HL-60/S4 treated with retinoic acid at 250 ng/mL for 4 days and 3 days (cell line): Measurements from ENCODE around the gene GRK6.
"Not testable (repeated sequence)": the region's sequence is repeated elsewhere in the genome, so short reads cannot be mapped to it uniquely, and the experiment has no call there.

Experiments used
- in situ Hi-C: fragments of 300-500 bp; cut with MboI; formaldehyde crosslinking; loops from 2 replicates; pipeline ENCODE4 v1.7.0; 2022; ENCODE audit warnings: low sequenced_read_pairs

GRK6 gene

DNA sequence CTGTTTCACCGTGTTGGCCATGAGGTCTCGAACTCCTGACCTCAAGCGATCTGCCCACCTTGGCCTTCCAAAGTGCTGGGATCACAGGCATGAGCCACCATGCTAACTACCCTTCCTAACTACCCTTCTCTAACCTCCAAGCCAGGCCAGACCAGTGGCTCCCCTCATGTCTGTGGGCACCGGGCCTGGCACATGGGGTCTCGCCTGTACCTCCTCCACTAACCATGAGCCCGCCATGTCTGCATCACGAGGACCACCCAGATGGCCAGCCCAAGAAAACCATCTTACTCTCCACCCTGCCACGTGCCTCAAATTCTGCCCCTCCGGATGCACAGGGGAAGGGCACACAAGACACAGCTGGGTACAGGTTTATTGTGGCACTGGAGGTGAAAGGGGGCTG lies 56.6 kb downstream of the GRK6 start:
- in situ Hi-C loops, result no loop called here

DNA sequence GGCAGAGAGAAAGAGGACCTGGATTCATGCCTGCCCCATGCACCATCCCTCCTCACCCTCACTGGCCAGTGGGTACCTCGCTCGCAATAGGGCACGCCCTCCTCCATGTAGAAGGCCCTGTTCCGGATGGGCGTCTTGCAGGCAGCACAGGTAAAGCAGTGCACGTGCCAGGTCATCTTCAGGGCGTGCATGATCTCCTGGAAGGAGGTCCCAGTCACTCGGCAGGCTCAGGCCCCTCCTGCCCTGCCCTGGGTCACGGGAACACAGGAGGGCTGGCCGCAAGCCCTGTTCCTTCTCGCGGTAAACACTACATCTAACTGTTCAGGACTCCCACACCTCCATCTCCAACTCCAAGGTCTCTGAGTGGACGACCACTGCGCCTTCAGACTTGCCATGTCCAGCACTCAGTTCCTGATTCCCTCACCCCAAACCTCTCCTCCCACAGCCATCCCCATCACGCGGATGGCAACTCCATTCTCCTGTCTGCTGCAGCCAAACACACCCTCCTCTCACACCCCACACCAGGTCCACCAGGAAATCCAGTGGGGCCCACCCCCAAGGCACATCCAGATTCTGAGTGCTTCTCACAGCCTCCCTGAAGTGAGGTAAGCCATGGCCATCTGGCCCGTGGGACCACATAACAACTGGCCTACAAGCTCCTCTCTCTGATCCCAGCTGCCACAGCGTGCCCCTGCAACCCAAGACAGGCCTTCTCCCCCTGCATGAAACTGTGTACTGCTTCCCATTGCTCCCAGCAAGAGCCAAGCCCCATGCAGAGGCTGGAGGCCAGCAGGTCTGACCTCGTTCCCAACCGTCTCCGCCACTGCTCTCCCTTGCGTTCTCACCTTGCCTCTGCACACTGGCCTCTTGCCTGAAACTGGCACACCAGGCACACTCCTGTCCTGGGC lies 57.8 kb downstream of the GRK6 start:
- in situ Hi-C loops, result no loop called here

DNA sequence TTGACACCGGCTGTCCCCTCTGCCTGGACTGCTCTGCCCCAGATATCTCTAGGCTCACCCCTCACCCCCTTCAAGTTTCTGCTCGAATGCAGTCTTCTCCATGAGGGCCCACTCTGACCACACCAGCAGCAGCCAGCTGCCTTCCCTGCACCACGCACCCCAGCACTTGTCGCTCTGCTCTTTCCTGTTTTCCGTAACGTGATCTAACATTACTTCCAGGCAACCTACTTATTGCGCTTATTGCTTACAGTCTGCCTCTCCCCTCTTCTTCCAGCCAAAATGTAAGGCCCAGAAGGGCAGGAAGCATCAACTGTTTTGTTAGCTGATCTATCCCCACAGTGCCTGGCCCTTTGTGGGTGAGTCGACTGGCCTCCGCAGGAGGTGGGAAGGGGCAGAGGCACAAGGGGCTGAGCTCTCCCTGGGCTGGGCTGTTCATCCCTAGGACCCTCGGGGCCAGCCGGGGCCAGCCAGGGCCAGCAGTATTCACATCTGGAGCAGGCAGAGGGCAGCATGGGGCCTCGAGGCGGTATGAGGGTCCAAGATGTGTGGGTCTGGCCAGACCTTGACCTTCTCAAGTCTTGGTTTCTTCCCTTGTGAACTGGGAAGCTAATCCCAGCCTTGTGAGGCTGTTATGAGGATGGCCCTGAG lies 58.5 kb downstream of the GRK6 start:
- in situ Hi-C loops, result no loop called here

DNA sequence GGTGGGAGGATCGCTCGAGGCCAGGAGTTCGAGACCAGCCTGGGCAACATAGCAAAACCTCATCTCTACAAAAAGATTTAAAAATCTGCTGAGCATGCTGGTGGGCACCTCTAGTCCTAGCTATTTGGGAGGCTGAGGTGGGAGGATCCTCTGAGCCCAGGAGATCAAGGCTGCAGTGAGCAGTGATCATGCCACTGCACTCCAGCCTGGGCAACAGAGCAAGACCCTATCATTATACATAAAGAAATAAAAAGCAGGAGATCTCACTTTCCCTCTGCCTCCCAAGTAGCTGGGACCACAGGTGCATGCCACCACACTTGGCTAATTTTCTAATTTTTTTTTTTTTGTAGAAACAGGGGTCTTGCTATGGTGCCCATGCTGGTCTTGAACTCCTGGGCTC lies 59.3 kb downstream of the GRK6 start:
- in situ Hi-C loops, result not testable (repeated sequence)

DNA sequence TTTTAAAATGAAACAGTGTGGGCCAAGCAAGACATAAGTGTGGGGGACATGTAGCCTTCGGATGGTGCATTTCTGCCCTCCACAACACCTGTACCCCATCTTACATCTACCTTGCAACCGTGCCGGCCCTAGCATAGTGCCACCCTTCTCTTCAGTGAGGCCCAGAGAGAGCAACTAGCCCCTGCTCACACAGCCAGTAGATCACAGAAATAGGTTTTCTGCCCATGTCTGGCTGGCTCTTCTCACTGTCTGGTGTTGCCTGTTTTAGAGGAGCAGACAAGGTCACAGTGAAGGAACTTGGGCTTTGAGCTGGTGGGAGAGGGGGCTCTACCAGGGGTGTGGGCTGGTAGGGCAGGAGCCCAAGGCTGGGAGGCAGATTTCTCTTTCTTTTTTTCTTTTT lies 59.8 kb downstream of the GRK6 start:
- in situ Hi-C loops, result no loop called here

DNA sequence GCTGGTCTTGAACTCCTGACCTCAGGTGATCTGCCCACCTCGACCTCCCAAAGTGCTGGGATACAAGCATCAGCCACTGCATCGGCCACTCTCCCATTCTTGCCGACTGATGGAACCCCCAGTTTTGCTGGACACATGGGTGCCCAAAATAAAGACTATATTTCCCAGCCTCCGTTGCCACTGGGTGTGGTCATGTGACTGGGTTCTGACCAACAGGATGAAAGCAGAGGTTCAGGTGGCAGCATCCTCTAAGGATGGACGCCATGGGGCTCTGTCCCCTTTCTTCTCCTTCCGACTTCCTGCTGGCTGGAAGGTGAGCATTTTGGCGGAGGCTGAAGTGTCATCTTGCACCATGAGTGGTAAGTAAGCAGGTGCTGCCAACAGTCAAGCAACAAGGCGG lies 60.7 kb downstream of the GRK6 start:
- in situ Hi-C loops, result no loop called here

DNA sequence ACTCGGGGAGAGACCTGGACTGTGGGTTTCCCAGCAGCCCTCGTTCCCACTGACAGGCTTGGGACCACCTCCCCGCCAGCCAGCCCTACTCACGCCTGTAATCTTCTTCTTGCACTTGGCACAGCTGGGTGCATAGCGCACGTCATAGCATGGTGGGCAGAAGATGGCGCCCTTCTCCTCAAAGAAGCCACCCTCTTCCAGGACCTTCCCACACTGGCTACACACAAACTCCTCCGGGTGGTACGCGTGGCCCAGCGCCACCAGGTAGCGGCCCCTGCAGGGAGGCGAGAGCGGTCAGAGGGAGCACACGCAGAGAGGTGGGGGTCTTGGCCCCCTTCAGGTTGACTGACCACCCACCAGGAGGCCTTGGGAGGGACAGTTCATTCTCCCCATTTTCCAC lies 61.5 kb downstream of the GRK6 start:
- in situ Hi-C loops, result no loop called here

DNA sequence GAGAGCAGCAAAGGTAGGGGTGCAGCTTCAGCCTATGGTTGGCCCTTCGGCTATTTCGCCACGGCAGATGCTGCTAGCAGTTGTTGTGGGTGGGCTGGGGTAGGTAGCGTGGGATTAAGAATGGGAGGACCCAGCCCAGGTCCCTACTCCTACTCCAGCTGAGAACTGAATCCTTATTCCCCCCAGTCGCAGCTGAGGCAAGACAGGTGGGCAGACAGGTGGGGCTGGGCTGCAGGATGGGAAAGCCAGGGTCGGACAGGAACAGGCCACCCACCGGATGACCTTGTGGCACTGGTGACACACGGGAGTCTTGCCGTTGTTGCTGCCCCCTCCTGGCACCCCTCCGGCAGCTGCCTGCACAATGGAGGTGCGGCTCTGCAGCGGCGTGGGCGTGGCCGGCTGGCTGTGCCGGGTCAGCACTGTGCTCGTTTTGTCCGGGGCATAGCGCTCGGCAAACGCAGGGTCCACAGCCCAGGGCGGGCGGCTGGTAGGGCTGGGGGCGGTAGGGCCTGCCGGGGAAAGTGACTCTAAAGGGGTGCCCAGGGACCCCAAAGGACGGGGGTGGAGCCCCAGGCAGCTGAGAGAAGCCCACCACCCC lies 62.7 kb downstream of the GRK6 start:
- in situ Hi-C loops, result no loop called here

DNA sequence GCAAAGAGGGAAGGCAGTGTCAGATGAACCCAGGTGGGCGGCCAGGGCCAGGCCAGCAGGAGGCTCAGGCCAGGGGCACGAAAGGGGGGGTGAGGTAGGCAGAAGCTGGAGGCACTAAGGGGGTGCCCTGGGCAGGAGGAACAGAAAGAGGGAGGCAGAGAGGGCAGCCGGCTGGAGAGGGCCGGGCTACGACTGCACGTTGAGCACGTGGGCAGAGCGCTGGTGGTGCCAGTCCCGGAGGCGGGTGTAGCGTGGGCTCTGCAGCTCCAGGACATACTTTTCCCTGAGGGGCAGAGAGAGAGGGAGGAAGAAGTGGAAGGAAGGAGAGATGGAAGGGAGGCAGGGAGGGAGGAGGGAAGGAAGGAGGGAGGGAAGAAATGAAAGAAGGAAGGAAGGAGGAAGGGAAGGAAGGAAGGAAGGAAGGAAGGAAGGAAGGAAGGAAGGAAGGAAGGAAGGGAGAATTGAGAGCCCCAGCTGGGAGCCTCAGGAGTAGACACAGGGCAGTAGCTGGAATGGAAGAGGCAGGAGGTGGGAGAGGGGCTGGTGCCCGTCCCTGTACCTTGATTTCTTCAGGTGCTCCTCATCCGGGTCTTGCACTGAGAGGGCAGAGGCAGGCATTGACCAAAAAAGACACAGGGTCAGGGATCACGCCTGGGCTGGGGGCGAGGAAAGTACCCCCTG lies 64.0 kb downstream of the GRK6 start:
- in situ Hi-C loops, result no loop called here

DNA sequence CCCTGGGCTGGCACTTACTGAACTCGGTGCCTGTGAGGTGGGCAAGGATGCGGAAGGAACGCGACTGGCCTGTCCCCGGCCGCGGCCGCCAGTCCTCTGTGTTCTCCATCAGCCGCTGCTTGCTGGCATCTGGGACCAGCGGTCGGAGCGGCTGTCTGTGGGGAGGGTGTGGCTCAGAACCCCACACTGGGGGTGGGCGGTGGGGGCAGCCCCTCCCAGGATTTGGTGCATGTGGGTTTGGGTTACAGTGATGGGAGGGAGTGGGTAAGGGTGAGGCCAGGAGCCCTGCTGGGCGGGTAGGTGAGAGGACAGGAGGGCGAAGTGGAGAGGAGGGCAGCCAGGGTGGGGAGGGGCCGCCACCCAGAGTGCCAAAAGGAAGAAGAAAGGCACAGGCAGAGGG lies 64.5 kb downstream of the GRK6 start:
- in situ Hi-C loops, result no loop called here

DNA sequence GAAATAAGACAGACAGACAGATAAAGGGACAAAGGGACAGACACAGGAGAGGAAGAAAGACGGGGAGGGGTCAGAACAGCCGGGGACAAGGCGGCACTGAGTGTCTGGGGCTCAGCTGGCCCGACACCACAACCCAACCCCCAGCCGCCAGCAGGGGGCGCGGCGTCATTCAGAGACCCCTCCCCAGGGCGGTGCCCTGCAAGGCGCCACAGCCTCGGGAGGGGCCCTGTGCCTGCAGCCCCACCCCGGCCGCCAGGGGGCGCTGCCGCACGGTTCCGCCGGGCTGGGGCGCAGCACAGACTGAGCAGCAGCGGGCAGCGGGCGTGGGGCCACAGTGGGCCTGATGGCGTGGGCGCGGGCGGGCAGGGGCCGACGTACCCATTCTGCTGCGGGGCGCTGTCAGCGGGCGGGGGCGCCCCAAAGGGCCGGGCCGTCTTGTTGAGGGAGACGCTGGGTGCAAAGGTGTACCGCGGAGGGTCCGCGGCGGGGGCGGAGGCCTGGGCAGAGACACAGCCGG lies 65.0 kb downstream of the GRK6 start:
- in situ Hi-C loops, result no loop called here

DNA sequence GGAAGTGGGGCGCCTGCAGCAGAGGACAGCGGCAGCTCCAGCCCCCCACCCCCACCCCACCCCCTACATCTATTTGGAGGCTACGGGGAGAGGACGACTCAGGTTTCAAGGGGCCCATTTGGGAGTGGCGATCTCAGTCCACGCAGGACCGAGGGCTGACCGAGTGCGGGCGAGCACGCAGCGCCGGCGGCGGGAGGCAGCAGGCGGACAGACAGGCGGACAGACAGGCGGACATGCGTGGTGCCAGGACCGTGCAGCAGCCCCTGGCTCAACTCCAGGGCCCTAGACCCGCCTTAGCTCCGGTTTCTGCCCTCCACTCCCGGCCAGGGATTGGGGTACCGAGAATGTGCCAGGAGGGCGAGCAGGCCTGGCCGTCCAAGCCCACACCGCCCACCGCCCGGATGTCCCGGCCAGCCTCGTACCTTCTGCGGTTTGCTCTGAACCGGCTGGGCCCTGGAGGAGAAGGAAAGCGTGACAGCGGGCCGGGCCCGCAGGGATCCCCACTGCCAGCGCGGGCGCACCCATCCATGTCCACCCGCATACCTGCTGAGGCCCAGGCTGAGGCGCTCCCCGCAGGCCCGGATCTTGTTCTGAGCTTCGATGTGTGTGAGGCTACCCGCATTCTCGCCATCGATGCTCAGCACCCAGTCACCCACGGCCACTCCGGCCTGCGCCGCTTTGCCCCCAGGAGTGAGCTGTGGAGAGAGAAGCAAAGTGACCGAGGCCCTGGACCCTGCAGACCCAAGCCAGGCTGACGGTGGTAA lies 65.7 kb downstream of the GRK6 start:
- in situ Hi-C loops, result no loop called here
